GM19452 (cell line): ENCODE results near the gene MOGAT2.
"Not testable (repeated sequence)": the region's sequence is repeated elsewhere in the genome, so short reads cannot be mapped to it uniquely, and the experiment has no call there.

Source experiments
- ATAC-seq: cut with Tn5 transposase; IDR thresholded peaks from one replicate; pipeline ENCODE4 v1.9.1; 2021; ENCODE audit not compliant: unreplicated experiment

Gene MOGAT2

GRCh38 chr11:75717608-75718418, at the start of gene MOGAT2:
MOGAT2 (plus strand) TSS chr11:75717838; CDS start chr11:75717889, 51 bp downstream.
- no peak for ATAC-seq

- ATAC-seq = no peak
Measured at GRCh38 chr11:75668451-75669297, 49.0 kb upstream of the MOGAT2 start, which contains the start of gene MAP6. MAP6 (minus strand) TSS chr11:75669038; CDS start chr11:75668369, 669 bp downstream.

GRCh38 chr11:75673977-75674582, 43.6 kb upstream of the MOGAT2 start:
- ATAC-seq = no peak

- ATAC-seq = no peak
Measured at GRCh38 chr11:75677275-75677674, 40.4 kb upstream of the MOGAT2 start.

GRCh38 chr11:75677909-75678308, 39.7 kb upstream of the MOGAT2 start:
- ATAC-seq = no peak

GRCh38 chr11:75678620-75679259, 38.9 kb upstream of the MOGAT2 start:
- no peak for ATAC-seq

GRCh38 chr11:75679566-75679965, 38.1 kb upstream of the MOGAT2 start:
- ATAC-seq = no peak

- not testable (repeated sequence) for ATAC-seq
Measured at GRCh38 chr11:75683856-75684255, 33.8 kb upstream of the MOGAT2 start.

GRCh38 chr11:75689863-75690609, 27.6 kb upstream of the MOGAT2 start:
- peak; percentile 65 for ATAC-seq

GRCh38 chr11:75691804-75692203, 25.8 kb upstream of the MOGAT2 start:
- no peak for ATAC-seq

GRCh38 chr11:75697906-75698581, 19.6 kb upstream of the MOGAT2 start:
- no peak for ATAC-seq

- no peak for ATAC-seq
Measured at GRCh38 chr11:75700940-75701339, 16.7 kb upstream of the MOGAT2 start.

GRCh38 chr11:75703695-75704237, 13.9 kb upstream of the MOGAT2 start:
- ATAC-seq = no peak

- no peak for ATAC-seq
Measured at GRCh38 chr11:75705541-75705940, 12.1 kb upstream of the MOGAT2 start.

GRCh38 chr11:75706260-75706729, 11.3 kb upstream of the MOGAT2 start:
- ATAC-seq = no peak

GRCh38 chr11:75714211-75714610, 3.4 kb upstream of the MOGAT2 start:
- ATAC-seq = no peak

GRCh38 chr11:75715688-75716087, 1.9 kb upstream of the MOGAT2 start:
- no peak for ATAC-seq

GRCh38 chr11:75716659-75717058, 979 bp upstream of the MOGAT2 start:
- no peak for ATAC-seq
